Vagina (tissue), 2 donors: ENCODE data around the gene MTHFD1. TPM values are rescaled to one million over a fixed set of nuclear protein-coding genes. Genes with fewer than 3 reads are reported as not detected.

ENCODE experiments used
- DNase-seq, 2 donors: peaks; one replicate each; pipeline ENCODE4 v3.0.0-alpha.2; 2017; ENCODE audit errors: extremely low spot score in 2 of 2
- H3K27ac ChIP-seq: fragments of 200-600 bp; sonication (generic); one replicate; pipeline ENCODE4 v1.5.1; 2019
- H3K27me3 ChIP-seq: fragments of 200-600 bp; sonication (generic); one replicate; pipeline ENCODE4 v1.5.1; 2019
- H3K36me3 ChIP-seq, 2 donors: fragments of 200-600 bp; sonication (generic); one replicate each; pipeline ENCODE4 v1.5.1; 2017 to 2019
- H3K4me1 ChIP-seq: fragments of 200-600 bp; sonication (generic); one replicate; pipeline ENCODE4 v1.5.1; 2019
- H3K4me3 ChIP-seq, 2 donors: fragments of 200-600 bp; sonication (generic); 1 replicate in 1 of 2; 2 replicates in 1 of 2; pipeline ENCODE4 v1.5.1; 2016 to 2019
- H3K9me3 ChIP-seq: fragments of 200-600 bp; sonication (generic); one replicate; pipeline ENCODE4 v1.5.1; 2019
- POLR2A ChIP-seq, 2 donors: fragments of 450-650 bp; IDR thresholded peaks; one replicate each; pipeline ENCODE4 v1.6.1; 2017; ENCODE audit warnings: antibody characterized with exemption in 2 of 2, mild to moderate bottlenecking in 2 of 2, moderate library complexity in 2 of 2
- POLR2AphosphoS5 ChIP-seq, 2 donors: sonication (generic); formaldehyde crosslinking; IDR thresholded peaks; one replicate each; pipeline ENCODE4 v1.9.0; 2017; ENCODE audit warnings: antibody characterized with exemption in 2 of 2, mild to moderate bottlenecking in 2 of 2, low read depth in 1 of 2; ENCODE audit not compliant: insufficient read depth in 1 of 2
- intact Hi-C: fragments of 100-400 bp; cut with DNase I; formaldehyde crosslinking; loops from one replicate; pipeline ENCODE4 v1.15.1; 2023
- total RNA-seq: library from RNA; depleted of rRNA; stranded (reverse); fragments of >200 nt; gene quantifications from one replicate; pipeline ENCODE4 v1.2.3, GENCODE V29; 2016
- TF ChIP-seq, protein P1 (sequence below), 3 experiments: fragments of 450-650 bp in 2 of 3; fragments of 200-600 bp in 1 of 3; sonication (generic) in 1 of 3; IDR thresholded peaks; one replicate each; pipeline ENCODE4 v1.5.1; 2017 to 2019; ENCODE audit warnings: antibody characterized with exemption in 3 of 3, mild to moderate bottlenecking in 2 of 3, moderate library complexity in 2 of 3

MTHFD1 gene
- total RNA-seq, 1 donor from 2014 or later: 40.3 TPM

DNA sequence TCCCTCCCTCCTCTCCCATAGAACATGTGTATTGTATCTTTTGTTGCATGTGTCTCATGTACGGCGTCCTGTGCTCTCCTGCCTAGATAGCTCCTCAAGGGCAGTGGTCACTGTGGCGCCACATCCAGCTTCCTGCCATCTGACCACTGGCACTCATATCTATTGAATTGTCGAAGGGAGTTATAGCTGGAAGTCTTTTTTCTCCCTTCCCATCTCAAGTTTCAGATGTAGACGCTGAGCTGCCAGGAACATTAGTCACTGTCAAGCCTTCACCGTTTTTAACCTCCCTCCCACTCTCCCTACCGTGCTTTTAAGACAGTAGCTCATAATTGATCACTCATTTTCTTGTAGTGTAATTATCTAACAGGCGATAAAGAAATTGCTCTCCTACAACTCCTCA is 33.0 kb downstream of the MTHFD1 start:
- H3K9me3 ChIP-seq: no peaks in the 10 kb centered on the region
- peaks cover 0 to 37% of the 10 kb centered on the region in 2 donors for H3K36me3 ChIP-seq
- TF ChIP-seq POLR2A (IDR thresholded peaks at IDR 0.05) (no peak), POLR2AphosphoS5 (IDR thresholded peaks at IDR 0.05; ENCODE audit: insufficient read depth in 1 of 2, low read depth in 1 of 2) (no peak)
- TF ChIP-seq, protein P1, sequence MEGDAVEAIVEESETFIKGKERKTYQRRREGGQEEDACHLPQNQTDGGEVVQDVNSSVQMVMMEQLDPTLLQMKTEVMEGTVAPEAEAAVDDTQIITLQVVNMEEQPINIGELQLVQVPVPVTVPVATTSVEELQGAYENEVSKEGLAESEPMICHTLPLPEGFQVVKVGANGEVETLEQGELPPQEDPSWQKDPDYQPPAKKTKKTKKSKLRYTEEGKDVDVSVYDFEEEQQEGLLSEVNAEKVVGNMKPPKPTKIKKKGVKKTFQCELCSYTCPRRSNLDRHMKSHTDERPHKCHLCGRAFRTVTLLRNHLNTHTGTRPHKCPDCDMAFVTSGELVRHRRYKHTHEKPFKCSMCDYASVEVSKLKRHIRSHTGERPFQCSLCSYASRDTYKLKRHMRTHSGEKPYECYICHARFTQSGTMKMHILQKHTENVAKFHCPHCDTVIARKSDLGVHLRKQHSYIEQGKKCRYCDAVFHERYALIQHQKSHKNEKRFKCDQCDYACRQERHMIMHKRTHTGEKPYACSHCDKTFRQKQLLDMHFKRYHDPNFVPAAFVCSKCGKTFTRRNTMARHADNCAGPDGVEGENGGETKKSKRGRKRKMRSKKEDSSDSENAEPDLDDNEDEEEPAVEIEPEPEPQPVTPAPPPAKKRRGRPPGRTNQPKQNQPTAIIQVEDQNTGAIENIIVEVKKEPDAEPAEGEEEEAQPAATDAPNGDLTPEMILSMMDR (IDR thresholded peaks at IDR 0.05): no peak
- no peaks in the 10 kb centered on the region for H3K27me3 ChIP-seq
- no peak overlapping the region for H3K4me3 ChIP-seq
- H3K27ac ChIP-seq: no peak overlapping the region
- H3K4me1 ChIP-seq: no peaks in the 10 kb centered on the region
- DNase-seq: no peak
- intact Hi-C loops: no loop called here

DNA sequence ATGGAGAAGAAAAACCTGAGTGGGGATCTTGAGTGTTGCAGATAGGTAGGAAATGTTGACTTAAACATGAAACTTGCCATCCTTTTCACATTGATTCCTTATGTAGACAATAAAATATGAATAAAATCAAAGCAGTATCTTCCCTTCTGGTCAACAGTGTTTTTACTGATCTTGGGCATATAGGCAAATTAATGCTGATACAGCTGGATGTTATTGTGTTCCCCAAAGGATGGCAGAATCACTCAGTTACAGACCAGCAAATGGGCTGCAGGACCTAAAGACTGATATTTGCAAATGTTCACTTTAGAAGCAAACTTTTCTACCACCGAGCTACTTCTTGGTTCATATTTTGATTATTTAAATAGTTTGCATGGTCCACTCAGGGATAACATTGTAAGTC is 33.9 kb downstream of the MTHFD1 start:
- no peaks in the 10 kb centered on the region for H3K4me1 ChIP-seq
- no peak overlapping the region for H3K27ac ChIP-seq
- no peak overlapping the region for H3K4me3 ChIP-seq
- TF ChIP-seq, protein P1 (IDR thresholded peaks at IDR 0.05): no peak
- no peak for TF ChIP-seq POLR2AphosphoS5 (IDR thresholded peaks at IDR 0.05; ENCODE audit: insufficient read depth in 1 of 2, low read depth in 1 of 2)
- TF ChIP-seq POLR2A (IDR thresholded peaks at IDR 0.05): no peak
- peaks cover 0 to 29% of the 10 kb centered on the region in 2 donors for H3K36me3 ChIP-seq
- no peaks in the 10 kb centered on the region for H3K27me3 ChIP-seq
- DNase-seq: no peak
- intact Hi-C loops: no loop called here
- no peaks in the 10 kb centered on the region for H3K9me3 ChIP-seq

DNA sequence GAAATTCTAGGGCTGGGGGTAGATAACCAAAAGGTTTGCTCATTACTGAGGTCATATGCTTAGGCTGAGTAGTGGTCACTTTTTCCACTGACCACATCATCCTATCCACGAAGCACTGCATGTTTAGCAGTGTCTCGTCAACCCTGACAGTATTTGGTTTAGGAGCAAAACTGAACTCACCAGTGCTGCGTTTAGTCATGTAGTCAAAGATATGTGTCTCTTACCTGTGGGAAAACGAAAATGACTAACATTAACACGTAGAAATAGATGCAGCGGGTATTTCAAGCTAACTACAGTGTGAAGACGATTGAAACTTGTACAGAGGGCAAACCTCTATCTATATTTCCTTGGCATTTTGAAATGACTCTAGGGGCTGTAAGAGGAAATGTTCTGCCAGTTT is 34.6 kb downstream of the MTHFD1 start:
- Histone ChIP-seq H3K4me3 (no peak overlapping the region), H3K27me3 (no peaks in the 10 kb centered on the region), H3K27ac (no peak overlapping the region), H3K9me3 (no peaks in the 10 kb centered on the region), H3K4me1 (no peaks in the 10 kb centered on the region), H3K36me3 (peaks cover 0 to 32% of the 10 kb centered on the region in 2 donors)
- intact Hi-C loops: no loop called here
- no peak for DNase-seq
- TF ChIP-seq, protein P1 (IDR thresholded peaks at IDR 0.05): no peak
- TF ChIP-seq POLR2A (IDR thresholded peaks at IDR 0.05): no peak
- no peak for TF ChIP-seq POLR2AphosphoS5 (IDR thresholded peaks at IDR 0.05; ENCODE audit: insufficient read depth in 1 of 2, low read depth in 1 of 2)

DNA sequence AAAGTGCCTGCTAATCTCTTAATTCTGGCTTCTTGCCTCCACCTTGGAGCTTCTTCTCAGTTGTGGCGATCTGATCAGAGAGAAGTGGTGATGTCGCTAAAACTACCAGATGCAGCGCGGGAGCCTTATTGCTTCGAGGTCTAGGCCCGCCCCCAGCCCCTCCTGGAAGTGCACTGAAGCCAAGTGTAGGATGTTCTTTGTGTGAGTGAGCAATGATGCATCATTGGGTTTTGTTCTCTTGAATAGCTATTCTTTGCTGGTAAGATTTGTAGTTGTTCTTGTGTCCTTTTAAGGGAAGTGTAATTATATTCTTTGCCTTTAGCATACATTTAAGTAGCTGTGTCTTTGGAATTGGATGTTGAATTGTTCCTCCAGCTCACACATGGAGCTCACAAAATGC is 35.8 kb downstream of the MTHFD1 start:
- H3K36me3 ChIP-seq: peaks cover 0 to 25% of the 10 kb centered on the region in 2 donors
- TF ChIP-seq POLR2AphosphoS5 (IDR thresholded peaks at IDR 0.05; ENCODE audit: insufficient read depth in 1 of 2, low read depth in 1 of 2): no peak
- H3K27ac ChIP-seq: no peak overlapping the region
- intact Hi-C loops: no loop called here
- H3K4me3 ChIP-seq: no peak overlapping the region
- no peak for DNase-seq
- no peaks in the 10 kb centered on the region for H3K9me3 ChIP-seq
- H3K4me1 ChIP-seq: no peaks in the 10 kb centered on the region
- no peaks in the 10 kb centered on the region for H3K27me3 ChIP-seq

- H3K9me3 ChIP-seq: no peaks in the 10 kb centered on the region
- H3K27ac ChIP-seq: no peak overlapping the region
- TF ChIP-seq, protein P1 (IDR thresholded peaks at IDR 0.05): no peak
- TF ChIP-seq POLR2A (IDR thresholded peaks at IDR 0.05): no peak
- TF ChIP-seq POLR2AphosphoS5 (IDR thresholded peaks at IDR 0.05; ENCODE audit: insufficient read depth in 1 of 2, low read depth in 1 of 2): no peak
- H3K36me3 ChIP-seq: peaks cover 0 to 50% of the 10 kb centered on the region in 2 donors
- no peaks in the 10 kb centered on the region for H3K27me3 ChIP-seq
- DNase-seq: no peak
- intact Hi-C loops: no loop called here
- H3K4me1 ChIP-seq: no peaks in the 10 kb centered on the region
- H3K4me3 ChIP-seq: no peak overlapping the region
Measured at GRCh38 chr14:64434528-64434927, 46.4 kb downstream of the MTHFD1 start.
